ENCODE results near the gene PON1.
A peak's percentile ranks its signal among the peaks of the same experiment; 100 is the strongest.

The PON1 gene

GRCh38 chr7:95317546-95317945 lies 6.8 kb downstream of the PON1 start:
- no peak for DNase-seq (ENCODE audit: low spot score)

- no peak for DNase-seq (ENCODE audit: low spot score)
Observed at GRCh38 chr7:95316588-95316987, 7.7 kb downstream of the PON1 start.

GRCh38 chr7:95312561-95312960 lies 11.8 kb downstream of the PON1 start:
- no peak for DNase-seq (ENCODE audit: low spot score)

- no peak for DNase-seq (ENCODE audit: low spot score)
Observed at GRCh38 chr7:95311389-95311788, 12.9 kb downstream of the PON1 start.

- no peak for DNase-seq (ENCODE audit: low spot score)
Observed at GRCh38 chr7:95309951-95310350, 14.4 kb downstream of the PON1 start.

- DNase-seq (ENCODE audit: low spot score): peak; percentile 4
Observed at GRCh38 chr7:95304990-95305389, 19.3 kb downstream of the PON1 start.

- DNase-seq (ENCODE audit: low spot score): no peak
Observed at GRCh38 chr7:95303013-95303905, 21.1 kb downstream of the PON1 start.

GRCh38 chr7:95298091-95298490 lies 26.2 kb downstream of the PON1 start:
- no peak for DNase-seq (ENCODE audit: low spot score)

- no peak for DNase-seq (ENCODE audit: low spot score)
Observed at GRCh38 chr7:95297041-95297440, 27.3 kb downstream of the PON1 start.

GRCh38 chr7:95296456-95296855 lies 27.9 kb downstream of the PON1 start:
- DNase-seq (ENCODE audit: low spot score): no peak

GRCh38 chr7:95295397-95295796 lies 28.9 kb downstream of the PON1 start:
- no peak for DNase-seq (ENCODE audit: low spot score)

- DNase-seq (ENCODE audit: low spot score): no peak
Observed at GRCh38 chr7:95290166-95290830, 34.0 kb downstream of the PON1 start.

GRCh38 chr7:95286096-95286495 lies 38.2 kb downstream of the PON1 start:
- no peak for DNase-seq (ENCODE audit: low spot score)

- DNase-seq (ENCODE audit: low spot score): no peak
Observed at GRCh38 chr7:95279417-95279816, 44.9 kb downstream of the PON1 start.

- DNase-seq (ENCODE audit: low spot score): no peak
Observed at GRCh38 chr7:95276114-95276513, 48.2 kb downstream of the PON1 start.

- no peak for DNase-seq (ENCODE audit: low spot score)
Observed at GRCh38 chr7:95269640-95270039, 54.7 kb downstream of the PON1 start.

GRCh38 chr7:95267754-95268153 lies 56.6 kb downstream of the PON1 start:
- no peak for DNase-seq (ENCODE audit: low spot score)

- no peak for DNase-seq (ENCODE audit: low spot score)
Observed at GRCh38 chr7:95265634-95266033, 58.7 kb downstream of the PON1 start.

GRCh38 chr7:95264363-95264891 lies 59.9 kb downstream of the PON1 start:
- no peak for DNase-seq (ENCODE audit: low spot score)

- DNase-seq (ENCODE audit: low spot score): no peak
Observed at GRCh38 chr7:95263785-95264362, 60.5 kb downstream of the PON1 start.

GRCh38 chr7:95262875-95263274 lies 61.5 kb downstream of the PON1 start:
- no peak for DNase-seq (ENCODE audit: low spot score)

- DNase-seq (ENCODE audit: low spot score): no peak
Observed at GRCh38 chr7:95261895-95262415, 62.4 kb downstream of the PON1 start.

- DNase-seq (ENCODE audit: low spot score): peak; percentile 21
Observed at GRCh38 chr7:95255691-95256090, 68.6 kb downstream of the PON1 start.
